Activated naive CD8-positive, alpha-beta T cell treated with anti-CD3 and anti-CD28 coated beads, Interleukin-2, amount 10 ng/mL, durations not matched to agents 7 days and 5 days (primary cell): Measurements from ENCODE around the gene SNED1. TPM values are rescaled to one million over a fixed set of nuclear protein-coding genes. Genes with fewer than 3 reads are reported as not detected.

ENCODE experiments used
- ATAC-seq: fragments of 150-1000 bp; cut with Tn5 transposase; one replicate; pipeline ENCODE4 v1.10.0; 2021; ENCODE audit warnings: low read depth, moderate library complexity
- POLR2A ChIA-PET: fragments of 350-600 bp; sonication (Branson Sonifier 250); formaldehyde crosslinking; loops from one replicate; lab custom pipeline; 2021; ENCODE audit warnings: antibody characterized with exemption; lab: Charles Lee
- DNase-seq: peaks from one replicate; pipeline ENCODE4 v3.0.0; 2021
- H3K27ac Mint-ChIP-seq: one replicate; pipeline ENCODE4 v1.8.0; 2022; ENCODE audit warnings: mild to moderate bottlenecking, mixed read lengths
- H3K27me3 Mint-ChIP-seq: one replicate; pipeline ENCODE4 v1.8.0; 2022; ENCODE audit warnings: mild to moderate bottlenecking, moderate library complexity, mixed read lengths
- H3K36me3 Mint-ChIP-seq: one replicate; pipeline ENCODE4 v1.8.0; 2021; ENCODE audit warnings: mild to moderate bottlenecking, mixed read lengths
- H3K4me1 Mint-ChIP-seq: one replicate; pipeline ENCODE4 v1.8.0; 2021; ENCODE audit warnings: mixed read lengths
- H3K4me3 Mint-ChIP-seq: one replicate; pipeline ENCODE4 v1.8.0; 2022; ENCODE audit warnings: mild to moderate bottlenecking, moderate library complexity, mixed read lengths
- H3K9me3 Mint-ChIP-seq: one replicate; pipeline ENCODE4 v1.8.0; 2021; ENCODE audit warnings: mixed read lengths
- total RNA-seq, 2 experiments: library from RNA; stranded (reverse); gene quantifications; one replicate each; pipeline ENCODE4 v1.2.3, GENCODE V29; 2021

Gene SNED1
- total RNA-seq, 2 experiments from 2014 or later, result 14.5 to 18.7 TPM

GRCh38 chr2:240963868-240964703 lies 34.3 kb upstream of the SNED1 start:
- ATAC-seq (no peak), DNase-seq (peak; percentile 26)
- H3K4me1 Mint-ChIP-seq, result no peaks in the 10 kb centered on the region
- H3K27ac Mint-ChIP-seq, result no peak overlapping the region
- POLR2A ChIA-PET, result no interaction called here
- H3K4me3 Mint-ChIP-seq, result no peak overlapping the region
- H3K36me3 Mint-ChIP-seq, result no peaks in the 10 kb centered on the region
- no peaks in the 10 kb centered on the region for H3K9me3 Mint-ChIP-seq
- H3K27me3 Mint-ChIP-seq, result peaks cover 2% of the 10 kb centered on the region

- Mint-ChIP-seq H3K27me3 (peaks cover 2% of the 10 kb centered on the region), H3K27ac (no peak overlapping the region), H3K9me3 (no peaks in the 10 kb centered on the region), H3K4me3 (no peak overlapping the region), H3K4me1 (no peaks in the 10 kb centered on the region), H3K36me3 (no peaks in the 10 kb centered on the region)
- no peak for DNase-seq
- ATAC-seq, result no peak
- POLR2A ChIA-PET, result no interaction called here
Measured at GRCh38 chr2:240964704-240965295, 33.6 kb upstream of the SNED1 start.

- H3K4me3 Mint-ChIP-seq, result no peak overlapping the region
- no peaks in the 10 kb centered on the region for H3K36me3 Mint-ChIP-seq
- H3K27me3 Mint-ChIP-seq, result no peaks in the 10 kb centered on the region
- H3K4me1 Mint-ChIP-seq, result peaks cover 3% of the 10 kb centered on the region
- ATAC-seq (no peak), DNase-seq (peak; percentile 28)
- H3K9me3 Mint-ChIP-seq, result no peaks in the 10 kb centered on the region
- H3K27ac Mint-ChIP-seq, result no peak overlapping the region
- POLR2A ChIA-PET, result no interaction called here
Measured at GRCh38 chr2:240965296-240965904, 33.0 kb upstream of the SNED1 start.

- Mint-ChIP-seq H3K4me3 (no peak overlapping the region), H3K4me1 (peaks cover 3% of the 10 kb centered on the region), H3K9me3 (no peaks in the 10 kb centered on the region), H3K27ac (no peak overlapping the region), H3K36me3 (no peaks in the 10 kb centered on the region), H3K27me3 (no peaks in the 10 kb centered on the region)
- DNase-seq, result peak; percentile 28
- POLR2A ChIA-PET, result no interaction called here
- no peak for ATAC-seq
Measured at GRCh38 chr2:240965905-240966456, 32.4 kb upstream of the SNED1 start.

- POLR2A ChIA-PET, result no interaction called here
- no peak for ATAC-seq
- H3K27ac Mint-ChIP-seq, result no peak overlapping the region
- H3K36me3 Mint-ChIP-seq, result no peaks in the 10 kb centered on the region
- H3K27me3 Mint-ChIP-seq, result peaks cover 2% of the 10 kb centered on the region
- DNase-seq, result peak; percentile 23
- no peaks in the 10 kb centered on the region for H3K9me3 Mint-ChIP-seq
- no peak overlapping the region for H3K4me3 Mint-ChIP-seq
- peaks cover 3% of the 10 kb centered on the region for H3K4me1 Mint-ChIP-seq
Measured at GRCh38 chr2:240966457-240966905, 31.9 kb upstream of the SNED1 start.

- POLR2A ChIA-PET, result no interaction called here
- no peak overlapping the region for H3K27ac Mint-ChIP-seq
- peak; percentile 24 for DNase-seq
- no peak for ATAC-seq
- H3K27me3 Mint-ChIP-seq, result peaks cover 3% of the 10 kb centered on the region
- H3K36me3 Mint-ChIP-seq, result no peaks in the 10 kb centered on the region
- no peak overlapping the region for H3K4me3 Mint-ChIP-seq
- H3K9me3 Mint-ChIP-seq, result no peaks in the 10 kb centered on the region
- peaks cover 3% of the 10 kb centered on the region for H3K4me1 Mint-ChIP-seq
Measured at GRCh38 chr2:240966906-240967680, 31.3 kb upstream of the SNED1 start.

- H3K9me3 Mint-ChIP-seq, result no peaks in the 10 kb centered on the region
- H3K27ac Mint-ChIP-seq, result no peak overlapping the region
- H3K4me3 Mint-ChIP-seq, result no peak overlapping the region
- ATAC-seq (no peak), DNase-seq (no peak)
- H3K4me1 Mint-ChIP-seq, result peaks cover 3% of the 10 kb centered on the region
- POLR2A ChIA-PET, result no interaction called here
- no peaks in the 10 kb centered on the region for H3K36me3 Mint-ChIP-seq
- peaks cover 3% of the 10 kb centered on the region for H3K27me3 Mint-ChIP-seq
Measured at GRCh38 chr2:240967681-240968621, 30.5 kb upstream of the SNED1 start.

GRCh38 chr2:240968731-240969624 lies 29.4 kb upstream of the SNED1 start:
- H3K27me3 Mint-ChIP-seq, result peaks cover 3% of the 10 kb centered on the region
- DNase-seq (no peak), ATAC-seq (peak; percentile 13)
- peaks cover 3% of the 10 kb centered on the region for H3K9me3 Mint-ChIP-seq
- POLR2A ChIA-PET, result no interaction called here
- no peak overlapping the region for H3K27ac Mint-ChIP-seq
- no peaks in the 10 kb centered on the region for H3K36me3 Mint-ChIP-seq
- H3K4me3 Mint-ChIP-seq, result no peak overlapping the region
- H3K4me1 Mint-ChIP-seq, result peaks cover 5% of the 10 kb centered on the region

- ATAC-seq (no peak), DNase-seq (no peak)
- H3K36me3 Mint-ChIP-seq, result no peaks in the 10 kb centered on the region
- peak overlapping the region; percentile 57 for H3K27ac Mint-ChIP-seq
- peaks cover 11% of the 10 kb centered on the region for H3K4me1 Mint-ChIP-seq
- POLR2A ChIA-PET, result no interaction called here
- H3K9me3 Mint-ChIP-seq, result peaks cover 3% of the 10 kb centered on the region
- no peak overlapping the region for H3K4me3 Mint-ChIP-seq
- H3K27me3 Mint-ChIP-seq, result peaks cover 3% of the 10 kb centered on the region
Measured at GRCh38 chr2:240970104-240970503, 28.3 kb upstream of the SNED1 start.

- Mint-ChIP-seq H3K4me1 (peaks cover 11% of the 10 kb centered on the region), H3K36me3 (no peaks in the 10 kb centered on the region), H3K4me3 (no peak overlapping the region), H3K27me3 (peaks cover 3% of the 10 kb centered on the region), H3K9me3 (peaks cover 3% of the 10 kb centered on the region), H3K27ac (no peak overlapping the region)
- POLR2A ChIA-PET, result no interaction called here
- no peak for DNase-seq
- no peak for ATAC-seq
Measured at GRCh38 chr2:240970816-240971215, 27.6 kb upstream of the SNED1 start.

- DNase-seq (no peak), ATAC-seq (no peak)
- Mint-ChIP-seq H3K36me3 (no peaks in the 10 kb centered on the region), H3K4me3 (no peak overlapping the region), H3K4me1 (peaks cover 11% of the 10 kb centered on the region), H3K27ac (no peak overlapping the region), H3K27me3 (peaks cover 3% of the 10 kb centered on the region), H3K9me3 (peaks cover 3% of the 10 kb centered on the region)
- POLR2A ChIA-PET, result interaction anchor here (0.6 kb wide), 1 partner anchor 346 kb away, joined by 3 read pairs; no protein-coding TSS in a partner anchor
Measured at GRCh38 chr2:240972201-240972600, 26.2 kb upstream of the SNED1 start.
